HCT116 (cell line): Measurements from ENCODE around the gene KLRD1. TPM values are rescaled to one million over a fixed set of nuclear protein-coding genes. Genes with fewer than 3 reads are reported as not detected.

Experiments
- ATAC-seq: fragments of 200-7000 bp; cut with Tn5 transposase; 2 replicates; pipeline ENCODE4 v1.9.1; 2020; ENCODE audit warnings: mild to moderate bottlenecking, moderate library complexity
- BruUV-seq: library from RNA; stranded (reverse); fragments of 400-500 nt; replicated peaks from 2 replicates; lab custom pipeline; 2021; lab: Mats Ljungman, UMichigan
- CTCF ChIA-PET: fragments of 300-600 bp; sonication (Branson Sonifier 250); formaldehyde crosslinking; loops from one replicate; lab custom pipeline; 2021; ENCODE audit warnings: antibody characterized with exemption; lab: Charles Lee
- POLR2A ChIA-PET: fragments of 300-600, 350-600 bp; sonication (Branson Sonifier 250); formaldehyde crosslinking; loops from one replicate; lab custom pipeline; 2021; ENCODE audit warnings: antibody characterized with exemption; lab: Charles Lee
- RAD21 ChIA-PET, 2 experiments: fragments of 300-600 bp; sonication (Branson Sonifier 250); formaldehyde crosslinking; loops; one replicate each; lab custom pipeline; 2023; ENCODE audit warnings: low total read pairs in 2 of 2; ENCODE audit not compliant: uncharacterized antibody in 2 of 2, unreplicated experiment in 2 of 2, low non-redundant PET in 1 of 2; lab: Charles Lee
- DNase-seq: peaks from one replicate; pipeline ENCODE4 v3.0.0-alpha.2; 2010; ENCODE audit warnings: low read depth, low spot score
- H2AFZ ChIP-seq: fragments of 200-600 bp; shearing (Covaris generic), sonication (generic); 2 replicates; pipeline ENCODE4 v1.6.1; 2017; ENCODE audit warnings: low read depth, mixed run types, mixed read lengths, antibody characterized with exemption, low read length; ENCODE audit not compliant: poor library complexity, severe bottlenecking
- H3K27ac ChIP-seq: 2 replicates; pipeline ENCODE4 v1.5.1; 2012; ENCODE audit warnings: low read depth, low read length
- H3K27me3 ChIP-seq: fragments of 200-600 bp; sonication (generic); 2 replicates; pipeline ENCODE4 v1.6.1; 2016; ENCODE audit warnings: mixed run types, low read length, mixed read lengths; ENCODE audit not compliant: insufficient read depth
- H3K36me3 ChIP-seq, 2 experiments: fragments of 200-500 bp in 1 of 2; fragments of 200-600 bp in 1 of 2; sonication (Bioruptor generic) in 1 of 2; sonication (generic) in 1 of 2; 2 replicates each; pipeline versions ENCODE4 v1.5.1 to v1.6.1; 2014 to 2016; ENCODE audit warnings: low read length in 2 of 2, inconsistent platforms in 1 of 2, mixed read lengths in 1 of 2, mixed run types in 1 of 2; ENCODE audit not compliant: insufficient read depth in 2 of 2, control insufficient read depth in 1 of 2
- H3K4me1 ChIP-seq, 2 experiments: fragments of 200-600 bp in 1 of 2; sonication (generic) in 1 of 2; 2 replicates each; pipeline versions ENCODE4 v1.5.1 to v1.6.1; 2012 to 2017; ENCODE audit warnings: low read length in 2 of 2, inconsistent platforms in 1 of 2, mild to moderate bottlenecking in 1 of 2, mixed read lengths in 1 of 2, mixed run types in 1 of 2, moderate library complexity in 1 of 2; ENCODE audit not compliant: insufficient read depth in 2 of 2, control insufficient read depth in 1 of 2
- H3K4me2 ChIP-seq: fragments of 200-600 bp; sonication (generic); 2 replicates; pipeline ENCODE4 v1.6.1; 2017; ENCODE audit warnings: mixed run types, low read length, mixed read lengths
- H3K4me3 ChIP-seq, 2 experiments: fragments of 200-600 bp in 1 of 2; sonication (generic) in 1 of 2; replicated peaks in 1 of 2; 2 replicates each; pipeline ENCODE4 v1.5.1; 2011 to 2016; ENCODE audit warnings: low read length in 2 of 2, control low read depth in 1 of 2, low read depth in 1 of 2, mild to moderate bottlenecking in 1 of 2, mixed read lengths in 1 of 2, mixed run types in 1 of 2
- H3K79me2 ChIP-seq: fragments of 200-600 bp; sonication (generic); 2 replicates; pipeline ENCODE4 v1.6.1; 2017; ENCODE audit warnings: mild to moderate bottlenecking, mixed run types, low read length, moderate library complexity, mixed read lengths; ENCODE audit not compliant: insufficient read depth
- H3K9ac ChIP-seq: fragments of 200-600 bp; sonication (generic); 2 replicates; pipeline ENCODE4 v1.6.1; 2016; ENCODE audit warnings: low read length, mixed read lengths
- H3K9me2 ChIP-seq: fragments of 200-600 bp; sonication (generic), shearing (Covaris generic); 2 replicates; pipeline ENCODE4 v1.6.1; 2017; ENCODE audit warnings: mixed run types, mild to moderate bottlenecking, moderate library complexity; ENCODE audit not compliant: insufficient read depth
- H3K9me3 ChIP-seq, 2 experiments: fragments of 200-500 bp in 1 of 2; fragments of 200-600 bp in 1 of 2; sonication (Bioruptor generic) in 1 of 2; sonication (generic) in 1 of 2; 2 replicates each; pipeline ENCODE4 v1.6.1; 2014 to 2017; ENCODE audit warnings: low read length in 2 of 2, mixed read lengths in 2 of 2, inconsistent platforms in 1 of 2, low read depth in 1 of 2, mild to moderate bottlenecking in 1 of 2, mixed run types in 1 of 2, moderate library complexity in 1 of 2; ENCODE audit not compliant: control insufficient read depth in 1 of 2, insufficient read depth in 1 of 2
- H4K20me1 ChIP-seq: fragments of 200-600 bp; sonication (generic), shearing (Covaris generic); 2 replicates; pipeline ENCODE4 v1.6.1; 2017; ENCODE audit warnings: mixed run types, mild to moderate bottlenecking, moderate library complexity; ENCODE audit not compliant: insufficient read depth
- CBX3 ChIP-seq: IDR thresholded peaks from 2 replicates; pipeline ENCODE4 v1.6.1; 2012; ENCODE audit warnings: low read depth
- CEBPB ChIP-seq: IDR thresholded peaks from 2 replicates; pipeline ENCODE4 v1.6.1; 2012; ENCODE audit warnings: low read depth
- CTCF ChIP-seq, 3 experiments: fragments of 200-600 bp in 1 of 3; sonication (generic) in 1 of 3; IDR thresholded peaks in 2 of 3; conservative IDR thresholded peaks in 1 of 3; 2 replicates each; pipeline ENCODE4 v1.5.1; 2012 to 2017; ENCODE audit warnings: low read depth in 2 of 3, low read length in 2 of 3, antibody characterized with exemption in 1 of 3, borderline replicate concordance in 1 of 3, control low read depth in 1 of 3, mild to moderate bottlenecking in 1 of 3, mixed read lengths in 1 of 3, mixed run types in 1 of 3, moderate library complexity in 1 of 3; ENCODE audit not compliant: insufficient read depth in 1 of 3
- EGR1 ChIP-seq: IDR thresholded peaks from 2 replicates; pipeline ENCODE4 v1.6.1; 2012; ENCODE audit warnings: low read depth
- ELF1 ChIP-seq: IDR thresholded peaks from 2 replicates; pipeline ENCODE4 v1.6.1; 2012; ENCODE audit warnings: low read depth, borderline replicate concordance
- EZH2 ChIP-seq: fragments of 200-600 bp; sonication (generic); IDR thresholded peaks from 2 replicates; pipeline ENCODE4 v1.6.1; 2017; ENCODE audit warnings: antibody characterized with exemption, mixed run types
- EZH2phosphoT487 ChIP-seq: fragments of 200-600 bp; IDR thresholded peaks from 2 replicates; pipeline ENCODE4 v1.6.1; 2018; ENCODE audit warnings: antibody characterized with exemption, borderline replicate concordance
- FOSL1 ChIP-seq: IDR thresholded peaks from 2 replicates; pipeline ENCODE4 v1.6.1; 2012; ENCODE audit warnings: low read depth
- JUND ChIP-seq: IDR thresholded peaks from 2 replicates; pipeline ENCODE4 v1.6.1; 2012
- MAX ChIP-seq: IDR thresholded peaks from 2 replicates; pipeline ENCODE4 v1.6.1; 2012
- SIN3A ChIP-seq: IDR thresholded peaks from 2 replicates; pipeline ENCODE4 v1.6.1; 2012; ENCODE audit warnings: low read depth
- TCF7L2 ChIP-seq: IDR thresholded peaks from 2 replicates; pipeline ENCODE4 v1.7.0; 2011; ENCODE audit warnings: borderline replicate concordance, inconsistent platforms; ENCODE audit not compliant: insufficient read depth, insufficient read length; ENCODE audit errors: extremely low read depth
- YY1 ChIP-seq: IDR thresholded peaks from 2 replicates; pipeline ENCODE4 v1.6.1; 2011; ENCODE audit warnings: low read length, low read depth, moderate library complexity, mild to moderate bottlenecking; ENCODE audit not compliant: insufficient replicate concordance; ENCODE audit errors: extremely low read depth
- ZFX ChIP-seq: fragments of 450-650 bp; IDR thresholded peaks from 2 replicates; pipeline ENCODE4 v1.6.1; 2017
- ZNF274 ChIP-seq: fragments of 200-500 bp; sonication (Bioruptor generic); IDR thresholded peaks from 2 replicates; pipeline ENCODE4 v1.6.1; 2014; ENCODE audit warnings: mild to moderate bottlenecking, low read depth, low read length, inconsistent platforms
- intact Hi-C: fragments of 100-400 bp; cut with micrococcal nuclease; formaldehyde crosslinking; loops from 2 replicates; pipeline ENCODE4 v1.10.0; 2022
- total RNA-seq: library from RNA; stranded (reverse); gene quantifications from one replicate; pipeline ENCODE4 v1.2.1, GENCODE V29; 2021; ENCODE audit not compliant: unreplicated experiment

Gene KLRD1
- total RNA-seq, 1 experiment from 2014 or later = 0.27 TPM

- H2AFZ ChIP-seq = no peak overlapping the region
- no peaks in the 10 kb centered on the region for H3K9me3 ChIP-seq
- no peak overlapping the region for H3K4me2 ChIP-seq
- ChIA-PET RAD21 (no interaction called here), POLR2A (no interaction called here), CTCF (no interaction called here)
- no peak for ATAC-seq
- H3K4me1 ChIP-seq = no peaks in the 10 kb centered on the region
- no peak for DNase-seq
- no peak overlapping the region for H3K27ac ChIP-seq
- H3K79me2 ChIP-seq = no peaks in the 10 kb centered on the region
- no peaks in the 10 kb centered on the region for H3K36me3 ChIP-seq
- no peaks in the 10 kb centered on the region for H3K9me2 ChIP-seq
- BruUV-seq = no TSS peak
- TF ChIP-seq CBX3 = no peak
- TF ChIP-seq CEBPB = no peak
- TF ChIP-seq FOSL1 = no peak
- TF ChIP-seq YY1 = no peak
- TF ChIP-seq SIN3A = no peak
- no peak for TF ChIP-seq EZH2
- no peak for TF ChIP-seq EZH2phosphoT487
- TF ChIP-seq JUND = no peak
- no peak for TF ChIP-seq ELF1
- no peak for TF ChIP-seq ZFX
- no peak for TF ChIP-seq EGR1
- TF ChIP-seq ZNF274 = no peak
- no peak for TF ChIP-seq MAX
- no peak for TF ChIP-seq TCF7L2
- TF ChIP-seq CTCF (IDR thresholded peaks at IDR 0.05 in 2 of 3, conservative IDR thresholded peaks at IDR 0.05 in 1 of 3; ENCODE audit: borderline replicate concordance in 1 of 3, insufficient read depth in 1 of 3, low read depth in 2 of 3, low read length in 2 of 3) = no peak
- intact Hi-C loops = no loop called here
- H4K20me1 ChIP-seq = no peaks in the 10 kb centered on the region
- no peak overlapping the region for H3K9ac ChIP-seq
- no peak overlapping the region for H3K4me3 ChIP-seq
- H3K27me3 ChIP-seq = no peaks in the 10 kb centered on the region
Measured at GRCh38 chr12:10283027-10283426, 24.6 kb upstream of the KLRD1 start.
